Activated T-helper 1 cell treated with Interleukin-2 at 50 U/mL for 16 hours (primary cell): ENCODE data around the gene BHMT.
"Not testable (repeated sequence)": the region's sequence is repeated elsewhere in the genome, so short reads cannot be mapped to it uniquely, and the experiment has no call there.

Experiments
- DNase-seq: peaks from one replicate; pipeline ENCODE4 v3.0.0-alpha.2; 2020; ENCODE audit warnings: low read depth

Gene BHMT

GRCh38 chr5:79172269-79172668 lies 60.7 kb downstream of the BHMT start:
- DNase-seq, result no peak

- no peak for DNase-seq
These were observed 62.0 kb downstream of the BHMT start for GRCh38 chr5:79173626-79174025.

- not testable (repeated sequence) for DNase-seq
These were observed 68.8 kb downstream of the BHMT start for GRCh38 chr5:79180449-79180848.

GRCh38 chr5:79181419-79182022 lies 69.9 kb downstream of the BHMT start:
- DNase-seq, result no peak
